PC-3 (cell line): Measurements from ENCODE around the gene ACTG1. TPM values are rescaled to one million over a fixed set of nuclear protein-coding genes. Genes with fewer than 3 reads are reported as not detected.

Source experiments
- ATAC-seq: fragments of 200-7000 bp; cut with Tn5 transposase; 2 replicates; pipeline ENCODE4 v1.9.1; 2020; ENCODE audit warnings: mild to moderate bottlenecking, moderate library complexity
- BruUV-seq: library from RNA; stranded (reverse); fragments of 400-500 nt; replicated peaks from 2 replicates; lab custom pipeline; 2021; lab: Mats Ljungman, UMichigan
- CTCF ChIA-PET: fragments of 300-600 bp; sonication (Branson Sonifier 250); formaldehyde crosslinking; loops from one replicate; lab custom pipeline; 2022; ENCODE audit warnings: antibody characterized with exemption; lab: Charles Lee
- POLR2A ChIA-PET: fragments of 300-600 bp; sonication (Branson Sonifier 250); formaldehyde crosslinking; loops from one replicate; lab custom pipeline; 2022; ENCODE audit warnings: antibody characterized with exemption; ENCODE audit not compliant: unreplicated experiment; lab: Charles Lee
- DNase-seq: peaks from one replicate; pipeline ENCODE4 v3.0.0-alpha.2; 2015
- H2AFZ ChIP-seq: fragments of 300-600 bp; sonication (generic); 2 replicates; pipeline ENCODE4 v1.6.0; 2016; ENCODE audit warnings: antibody characterized with exemption, low read length
- H3F3A ChIP-seq: fragments of 300-600 bp; sonication (generic); one replicate; pipeline ENCODE4 v1.6.0; 2017; ENCODE audit warnings: antibody characterized with exemption, low read length, control low read depth, mild to moderate bottlenecking; ENCODE audit not compliant: unreplicated experiment
- H3K27ac ChIP-seq: fragments of 300-600 bp; sonication (generic); 2 replicates; pipeline ENCODE4 v1.5.1; 2016; ENCODE audit warnings: mild to moderate bottlenecking, low read length
- H3K27me3 ChIP-seq: fragments of 300-600 bp; sonication (generic); 2 replicates; pipeline ENCODE4 v1.6.1; 2016; ENCODE audit warnings: low read length, mixed read lengths
- H3K36me3 ChIP-seq: fragments of 300-600 bp; sonication (generic); 2 replicates; pipeline ENCODE4 v1.6.1; 2016; ENCODE audit warnings: low read depth, mixed run types, low read length, mixed read lengths
- H3K4me1 ChIP-seq: fragments of 300-600 bp; sonication (generic); 2 replicates; pipeline ENCODE4 v1.5.1; 2016; ENCODE audit warnings: low read length; ENCODE audit not compliant: insufficient read depth
- H3K4me2 ChIP-seq: fragments of 300-600 bp; sonication (generic); 2 replicates; pipeline ENCODE4 v1.6.0; 2016; ENCODE audit warnings: low read length
- H3K4me3 ChIP-seq: fragments of 300-600 bp; sonication (generic); 2 replicates; pipeline ENCODE4 v1.5.1; 2016; ENCODE audit warnings: mild to moderate bottlenecking, low read length, mixed read lengths
- H3K79me2 ChIP-seq: fragments of 300-600 bp; sonication (generic); 2 replicates; pipeline ENCODE4 v1.6.1; 2017; ENCODE audit warnings: low read length, mixed read lengths
- H3K9ac ChIP-seq: fragments of 300-600 bp; sonication (generic); 2 replicates; pipeline ENCODE4 v1.6.0; 2016; ENCODE audit warnings: mild to moderate bottlenecking, low read length
- H3K9me2 ChIP-seq: fragments of 300-600 bp; sonication (generic); replicated peaks from 2 replicates; pipeline ENCODE4 v1.6.1; 2016; ENCODE audit warnings: mixed run types, low read length, mixed read lengths
- H3K9me3 ChIP-seq: fragments of 300-600 bp; sonication (generic); 2 replicates; pipeline ENCODE4 v1.6.1; 2016; ENCODE audit warnings: low read length, mixed read lengths
- H4K20me1 ChIP-seq: fragments of 300-600 bp; sonication (generic); 2 replicates; pipeline ENCODE4 v1.6.1; 2016; ENCODE audit warnings: low read length, mixed read lengths
- EZH2 ChIP-seq: fragments of 300-600 bp; sonication (generic); IDR thresholded peaks from one replicate; pipeline ENCODE4 v1.6.1; 2017; ENCODE audit warnings: antibody characterized with exemption, mild to moderate bottlenecking, low read length; ENCODE audit not compliant: unreplicated experiment
- EZH2phosphoT487 ChIP-seq: fragments of 300-600 bp; sonication (generic); IDR thresholded peaks from 2 replicates; pipeline ENCODE4 v1.6.1; 2018; ENCODE audit warnings: mild to moderate bottlenecking, antibody characterized with exemption, low read length, borderline replicate concordance
- intact Hi-C: fragments of 100-400 bp; cut with micrococcal nuclease; formaldehyde crosslinking; loops from 2 replicates; pipeline ENCODE4 v1.9.0; 2023
- total RNA-seq: library from RNA; depleted of rRNA; stranded (reverse); fragments of >200 nt; gene quantifications from 2 replicates; pipeline ENCODE4 v1.2.3, GENCODE V29; 2014
- TF ChIP-seq, protein P1 (sequence below): fragments of 300-600 bp; sonication (generic); conservative IDR thresholded peaks from 2 replicates; pipeline ENCODE4 v1.5.1; 2017; ENCODE audit warnings: antibody characterized with exemption, low read depth, mild to moderate bottlenecking, low read length

Gene ACTG1
- total RNA-seq, 1 experiment from 2014 or later: 4,503 TPM

GRCh38 chr17:81483085-81483861 lies 29.3 kb downstream of the ACTG1 start:
- intact Hi-C loops: no loop called here
- TF ChIP-seq EZH2phosphoT487: no peak
- no peak for TF ChIP-seq EZH2
- ChIA-PET CTCF (no interaction called here), POLR2A (no interaction called here)
- Histone ChIP-seq H3K36me3 (no peaks in the 10 kb centered on the region), H3K9me3 (no peaks in the 10 kb centered on the region), H3K4me3 (no peak overlapping the region), H3K9me2 (no peaks in the 10 kb centered on the region), H3K27me3 (no peaks in the 10 kb centered on the region), H3K4me1 (peaks cover 11% of the 10 kb centered on the region), H3F3A (no peaks in the 10 kb centered on the region), H3K79me2 (no peaks in the 10 kb centered on the region), H2AFZ (no peak overlapping the region), H3K27ac (no peak overlapping the region), H3K9ac (no peak overlapping the region), H3K4me2 (no peak overlapping the region), H4K20me1 (no peaks in the 10 kb centered on the region)
- BruUV-seq: no TSS peak
- DNase-seq (no peak), ATAC-seq (no peak)

DNA sequence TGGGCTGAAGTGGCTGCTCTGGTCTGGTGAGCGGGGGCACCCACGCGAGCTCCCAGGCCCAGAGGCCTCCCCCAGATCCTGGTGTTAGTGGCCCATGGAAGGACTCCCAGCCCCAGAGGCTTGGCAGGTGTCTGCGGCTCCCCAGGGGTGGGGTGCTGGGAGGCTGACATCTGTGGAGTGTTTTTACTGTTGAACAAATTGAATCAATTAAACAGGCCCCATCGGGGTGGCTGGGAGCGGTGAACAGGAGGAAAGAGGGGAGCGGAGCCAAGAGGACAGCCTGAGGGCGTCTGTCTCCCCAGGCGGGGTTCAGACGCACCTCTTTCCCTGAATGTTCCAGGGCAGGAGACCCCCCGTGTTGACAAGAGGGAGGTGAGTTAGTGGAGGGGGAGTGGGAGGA lies 29.9 kb downstream of the ACTG1 start:
- BruUV-seq: no TSS peak
- Histone ChIP-seq H3K36me3 (no peaks in the 10 kb centered on the region), H3K79me2 (no peaks in the 10 kb centered on the region), H2AFZ (no peak overlapping the region), H3K27me3 (no peaks in the 10 kb centered on the region), H3K4me1 (peaks cover 8% of the 10 kb centered on the region), H3K9ac (no peak overlapping the region), H3K27ac (no peak overlapping the region), H3F3A (no peaks in the 10 kb centered on the region), H3K4me3 (no peak overlapping the region), H3K9me3 (no peaks in the 10 kb centered on the region), H4K20me1 (no peaks in the 10 kb centered on the region), H3K4me2 (no peak overlapping the region), H3K9me2 (no peaks in the 10 kb centered on the region)
- POLR2A ChIA-PET: no interaction called here
- TF ChIP-seq, protein P1, sequence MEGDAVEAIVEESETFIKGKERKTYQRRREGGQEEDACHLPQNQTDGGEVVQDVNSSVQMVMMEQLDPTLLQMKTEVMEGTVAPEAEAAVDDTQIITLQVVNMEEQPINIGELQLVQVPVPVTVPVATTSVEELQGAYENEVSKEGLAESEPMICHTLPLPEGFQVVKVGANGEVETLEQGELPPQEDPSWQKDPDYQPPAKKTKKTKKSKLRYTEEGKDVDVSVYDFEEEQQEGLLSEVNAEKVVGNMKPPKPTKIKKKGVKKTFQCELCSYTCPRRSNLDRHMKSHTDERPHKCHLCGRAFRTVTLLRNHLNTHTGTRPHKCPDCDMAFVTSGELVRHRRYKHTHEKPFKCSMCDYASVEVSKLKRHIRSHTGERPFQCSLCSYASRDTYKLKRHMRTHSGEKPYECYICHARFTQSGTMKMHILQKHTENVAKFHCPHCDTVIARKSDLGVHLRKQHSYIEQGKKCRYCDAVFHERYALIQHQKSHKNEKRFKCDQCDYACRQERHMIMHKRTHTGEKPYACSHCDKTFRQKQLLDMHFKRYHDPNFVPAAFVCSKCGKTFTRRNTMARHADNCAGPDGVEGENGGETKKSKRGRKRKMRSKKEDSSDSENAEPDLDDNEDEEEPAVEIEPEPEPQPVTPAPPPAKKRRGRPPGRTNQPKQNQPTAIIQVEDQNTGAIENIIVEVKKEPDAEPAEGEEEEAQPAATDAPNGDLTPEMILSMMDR: no peak
- TF ChIP-seq EZH2phosphoT487: no peak
- no peak for TF ChIP-seq EZH2
- no peak for ATAC-seq
- DNase-seq: no peak
- intact Hi-C loops: no loop called here
- CTCF ChIA-PET: no interaction called here

DNA sequence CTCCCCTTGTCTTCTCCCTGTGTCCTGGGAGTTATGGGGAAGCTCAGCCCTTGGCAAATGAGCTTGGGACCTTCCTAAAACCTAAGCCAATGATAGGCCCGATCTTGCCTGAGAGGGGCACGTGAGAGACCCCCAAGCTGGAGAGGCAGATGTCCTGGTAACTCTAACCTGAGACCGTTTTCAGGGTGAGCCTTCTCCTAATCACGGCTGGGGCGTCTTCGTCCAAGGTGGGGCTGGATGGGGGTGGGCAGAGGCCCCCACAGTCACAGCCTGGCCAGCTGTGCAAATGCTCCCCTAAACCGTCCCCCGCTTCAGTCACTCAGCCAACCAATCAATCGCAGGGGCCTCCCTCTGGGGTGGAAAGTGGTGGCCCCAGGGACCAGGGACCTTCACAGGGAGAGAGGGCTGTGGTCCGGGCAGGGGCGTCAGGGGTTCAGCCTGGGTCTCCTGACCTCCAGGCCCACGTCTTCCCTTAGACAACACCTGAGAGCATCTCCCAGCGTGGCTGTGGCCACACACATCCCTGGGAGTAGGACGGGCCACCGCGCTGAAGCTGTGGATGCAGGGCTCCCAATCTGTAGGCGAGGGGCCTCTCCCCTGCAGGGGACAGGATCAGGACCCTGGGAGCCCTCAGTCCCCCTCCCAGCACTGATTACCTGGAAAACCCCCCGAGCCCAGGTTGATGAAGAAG lies 30.6 kb downstream of the ACTG1 start:
- no peak overlapping the region for H3K27ac ChIP-seq
- no peaks in the 10 kb centered on the region for H3K27me3 ChIP-seq
- no peaks in the 10 kb centered on the region for H3F3A ChIP-seq
- TF ChIP-seq, protein P1: no peak
- no peak for TF ChIP-seq EZH2phosphoT487
- no peak for TF ChIP-seq EZH2
- no peak for ATAC-seq
- no peaks in the 10 kb centered on the region for H4K20me1 ChIP-seq
- no peak overlapping the region for H2AFZ ChIP-seq
- H3K9me3 ChIP-seq: no peaks in the 10 kb centered on the region
- H3K79me2 ChIP-seq: no peaks in the 10 kb centered on the region
- no TSS peak for BruUV-seq
- no peak overlapping the region for H3K9ac ChIP-seq
- ChIA-PET CTCF (no interaction called here), POLR2A (no interaction called here)
- H3K4me3 ChIP-seq: no peak overlapping the region
- intact Hi-C loops: no loop called here
- no peaks in the 10 kb centered on the region for H3K36me3 ChIP-seq
- peaks cover 3% of the 10 kb centered on the region for H3K4me1 ChIP-seq
- no peaks in the 10 kb centered on the region for H3K9me2 ChIP-seq
- DNase-seq: no peak
- H3K4me2 ChIP-seq: no peak overlapping the region
